Large intestine (tissue), 3 donors: ENCODE results near the gene PAEP. TPM values are rescaled to one million over a fixed set of nuclear protein-coding genes. Genes with fewer than 3 reads are reported as not detected.

Experiments used
- DNase-seq, 2 donors: peaks; one replicate each; pipeline versions ENCODE4 v3.0.0 to v3.0.0-alpha.2; 2013
- H3K27ac ChIP-seq: one replicate; pipeline ENCODE4 v1.5.1; 2013; ENCODE audit warnings: low read length
- H3K27me3 ChIP-seq: 2 replicates; pipeline ENCODE4 v1.6.1; 2013; ENCODE audit warnings: low read length; ENCODE audit not compliant: control insufficient read depth, insufficient read depth
- H3K36me3 ChIP-seq: 2 replicates; pipeline ENCODE4 v1.6.1; 2013; ENCODE audit warnings: low read length; ENCODE audit not compliant: control insufficient read depth, insufficient read depth
- H3K4me1 ChIP-seq: one replicate; pipeline ENCODE4 v1.6.1; 2013; ENCODE audit warnings: low read length; ENCODE audit not compliant: control insufficient read depth, insufficient read depth
- H3K4me3 ChIP-seq: one replicate; pipeline ENCODE4 v1.5.1; 2013; ENCODE audit warnings: low read length
- H3K9me3 ChIP-seq: one replicate; pipeline ENCODE4 v1.6.1; 2013; ENCODE audit warnings: mild to moderate bottlenecking, low read depth, low read length, moderate library complexity; ENCODE audit not compliant: control insufficient read depth
- WGBS: methylation state at CpG from one replicate; pipeline ENCODE4 v1.1.5; 2013; ENCODE audit warnings: low lambda C conversion rate; ENCODE audit not compliant: insufficient coverage; 5-methylcytosine and 5-hydroxymethylcytosine counted together
- polyA plus RNA-seq: library from polyadenylated mRNA; unstranded; fragments of 120-200 nt; gene quantifications from one replicate; pipeline ENCODE4 v1.2.1, GENCODE V29; 2013

Gene PAEP
- polyA plus RNA-seq, 1 donor: 0.09 TPM

- DNase-seq: no peak
- Histone ChIP-seq H3K27me3 (no peaks in the 10 kb centered on the region), H3K4me1 (no peaks in the 10 kb centered on the region), H3K36me3 (no peaks in the 10 kb centered on the region), H3K4me3 (no peak overlapping the region), H3K27ac (no peak overlapping the region), H3K9me3 (no peaks in the 10 kb centered on the region)
- WGBS: no CpG with 5 or more reads among the region's 10 CpGs
These were observed 18.5 kb downstream of the PAEP start for GRCh38 chr9:135579889-135580660.

- Histone ChIP-seq H3K9me3 (no peaks in the 10 kb centered on the region), H3K27me3 (no peaks in the 10 kb centered on the region), H3K36me3 (no peaks in the 10 kb centered on the region), H3K27ac (no peak overlapping the region), H3K4me1 (no peaks in the 10 kb centered on the region), H3K4me3 (no peak overlapping the region)
- DNase-seq: no peak
- no CpG with 5 or more reads among the region's 11 CpGs for WGBS
These were observed 19.3 kb downstream of the PAEP start for GRCh38 chr9:135580664-135581380.

- H3K4me1 ChIP-seq: no peaks in the 10 kb centered on the region
- H3K27me3 ChIP-seq: no peaks in the 10 kb centered on the region
- H3K36me3 ChIP-seq: no peaks in the 10 kb centered on the region
- no peak overlapping the region for H3K4me3 ChIP-seq
- DNase-seq: no peak
- no peaks in the 10 kb centered on the region for H3K9me3 ChIP-seq
- H3K27ac ChIP-seq: no peak overlapping the region
- WGBS: 100% methylated on average over 2 of the region's 18 CpGs
These were observed 20.3 kb downstream of the PAEP start for GRCh38 chr9:135581636-135582426.

- H3K4me3 ChIP-seq: no peak overlapping the region
- no peak overlapping the region for H3K27ac ChIP-seq
- WGBS: no CpG with 5 or more reads among the region's 14 CpGs
- H3K27me3 ChIP-seq: no peaks in the 10 kb centered on the region
- no peak for DNase-seq
- no peaks in the 10 kb centered on the region for H3K4me1 ChIP-seq
- H3K36me3 ChIP-seq: no peaks in the 10 kb centered on the region
- no peaks in the 10 kb centered on the region for H3K9me3 ChIP-seq
These were observed 21.0 kb downstream of the PAEP start for GRCh38 chr9:135582541-135582940.

GRCh38 chr9:135582966-135583687 lies 21.6 kb downstream of the PAEP start:
- no peaks in the 10 kb centered on the region for H3K36me3 ChIP-seq
- no peak overlapping the region for H3K27ac ChIP-seq
- DNase-seq: no peak
- H3K27me3 ChIP-seq: no peaks in the 10 kb centered on the region
- H3K4me1 ChIP-seq: no peaks in the 10 kb centered on the region
- no peak overlapping the region for H3K4me3 ChIP-seq
- no CpG with 5 or more reads among the region's 19 CpGs for WGBS
- H3K9me3 ChIP-seq: no peaks in the 10 kb centered on the region

- WGBS: no CpG with 5 or more reads among the region's 16 CpGs
- no peak for DNase-seq
- H3K4me3 ChIP-seq: no peak overlapping the region
- no peaks in the 10 kb centered on the region for H3K9me3 ChIP-seq
- no peaks in the 10 kb centered on the region for H3K36me3 ChIP-seq
- no peaks in the 10 kb centered on the region for H3K4me1 ChIP-seq
- H3K27me3 ChIP-seq: no peaks in the 10 kb centered on the region
- H3K27ac ChIP-seq: no peak overlapping the region
These were observed 22.1 kb downstream of the PAEP start for GRCh38 chr9:135583688-135584011.

- no peak for DNase-seq
- WGBS: no CpG with 5 or more reads among the region's 5 CpGs
- H3K27me3 ChIP-seq: no peaks in the 10 kb centered on the region
These were observed 22.8 kb downstream of the PAEP start for GRCh38 chr9:135584371-135584770.

GRCh38 chr9:135584934-135585333 lies 23.4 kb downstream of the PAEP start:
- no peak for DNase-seq
- Histone ChIP-seq H3K27ac (no peak overlapping the region), H3K4me3 (no peak overlapping the region), H3K9me3 (no peaks in the 10 kb centered on the region), H3K36me3 (no peaks in the 10 kb centered on the region), H3K4me1 (no peaks in the 10 kb centered on the region), H3K27me3 (no peaks in the 10 kb centered on the region)
- no CpG with 5 or more reads among the region's 16 CpGs for WGBS

More at GRCh38 chr9:135584371-135584770, 22.8 kb downstream of the PAEP start:
- H3K4me3 ChIP-seq: no peak overlapping the region
- H3K9me3 ChIP-seq: no peaks in the 10 kb centered on the region
- no peak overlapping the region for H3K27ac ChIP-seq
- no peaks in the 10 kb centered on the region for H3K36me3 ChIP-seq
- no peaks in the 10 kb centered on the region for H3K4me1 ChIP-seq

- WGBS: no CpG with 5 or more reads among the region's 15 CpGs
- no peaks in the 10 kb centered on the region for H3K4me1 ChIP-seq
- no peaks in the 10 kb centered on the region for H3K36me3 ChIP-seq
- no peak overlapping the region for H3K27ac ChIP-seq
- H3K4me3 ChIP-seq: no peak overlapping the region
- no peaks in the 10 kb centered on the region for H3K27me3 ChIP-seq
- DNase-seq: no peak
- H3K9me3 ChIP-seq: no peaks in the 10 kb centered on the region
These were observed 25.1 kb downstream of the PAEP start for GRCh38 chr9:135586601-135587109.

- Histone ChIP-seq H3K27ac (no peak overlapping the region), H3K4me1 (no peaks in the 10 kb centered on the region), H3K27me3 (no peaks in the 10 kb centered on the region), H3K36me3 (no peaks in the 10 kb centered on the region), H3K9me3 (no peaks in the 10 kb centered on the region), H3K4me3 (no peak overlapping the region)
- no CpG with 5 or more reads among the region's 7 CpGs for WGBS
- DNase-seq: no peak
These were observed 26.1 kb downstream of the PAEP start for GRCh38 chr9:135587658-135588057.
